Nephron progenitor cell (in vitro differentiated cells): Measurements from ENCODE around the gene PCNX2.

ENCODE experiments used
- DNase-seq: peaks from one replicate; pipeline ENCODE4 v3.0.0; 2021
- H3K27ac Mint-ChIP-seq: 2 replicates; pipeline ENCODE4 v1.8.0; 2021; ENCODE audit warnings: mild to moderate bottlenecking, moderate library complexity, mixed read lengths
- H3K27me3 Mint-ChIP-seq: 2 replicates; pipeline ENCODE4 v1.8.0; 2021; ENCODE audit warnings: mild to moderate bottlenecking, low read depth, mixed read lengths; ENCODE audit not compliant: poor library complexity
- H3K36me3 Mint-ChIP-seq: 2 replicates; pipeline ENCODE4 v1.8.0; 2021; ENCODE audit warnings: low read depth, mixed read lengths
- H3K4me1 Mint-ChIP-seq: 2 replicates; pipeline ENCODE4 v1.8.0; 2021; ENCODE audit warnings: mixed read lengths
- H3K4me3 Mint-ChIP-seq: 2 replicates; pipeline ENCODE4 v1.8.0; 2021; ENCODE audit warnings: mild to moderate bottlenecking, moderate library complexity, mixed read lengths
- H3K9me3 Mint-ChIP-seq: 2 replicates; pipeline ENCODE4 v1.8.0; 2021; ENCODE audit warnings: mild to moderate bottlenecking, moderate library complexity, mixed read lengths
- TF ChIP-seq, protein P1 (sequence below): fragments of 200-600 bp; sonication (generic); IDR thresholded peaks from 2 replicates; pipeline ENCODE4 v1.5.0; 2021; ENCODE audit warnings: antibody characterized with exemption

PCNX2 gene

DNA sequence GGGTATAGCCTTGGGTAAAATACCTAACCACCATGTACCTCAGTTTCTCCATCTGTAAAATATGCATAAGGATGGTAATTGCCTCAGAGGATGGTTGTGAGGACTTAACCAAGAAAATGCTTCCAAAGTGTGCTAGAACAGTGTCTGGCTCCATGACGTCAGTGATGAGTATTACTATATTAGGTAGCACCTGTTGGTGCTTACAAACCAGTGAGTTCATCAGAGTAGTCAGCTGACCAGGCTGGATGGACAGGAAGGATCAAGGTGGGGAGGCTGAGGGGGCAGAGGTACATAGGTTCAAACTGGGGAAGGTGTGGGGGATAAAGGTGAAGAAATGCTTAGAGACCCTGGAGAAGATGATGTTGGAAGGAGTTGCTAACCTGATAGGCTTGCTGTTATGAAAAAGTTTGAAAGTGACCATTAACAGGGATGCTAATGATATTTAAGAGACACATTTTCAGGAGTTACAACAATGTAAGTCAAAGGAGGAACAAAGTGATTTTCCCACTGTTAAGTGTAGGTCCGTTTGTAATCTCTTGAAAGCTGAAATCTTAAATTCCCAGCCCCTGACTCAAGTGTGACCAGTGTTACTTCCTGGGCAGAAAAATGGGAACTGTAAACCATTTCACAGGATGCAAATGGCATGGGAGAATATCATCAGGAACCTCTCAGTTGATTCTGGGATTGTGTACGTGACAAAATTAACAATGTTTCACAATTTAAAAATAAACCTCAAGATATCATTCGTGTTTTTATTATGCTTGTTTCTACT, 340.7 kb downstream of the PCNX2 start:
- TF ChIP-seq, protein P1, sequence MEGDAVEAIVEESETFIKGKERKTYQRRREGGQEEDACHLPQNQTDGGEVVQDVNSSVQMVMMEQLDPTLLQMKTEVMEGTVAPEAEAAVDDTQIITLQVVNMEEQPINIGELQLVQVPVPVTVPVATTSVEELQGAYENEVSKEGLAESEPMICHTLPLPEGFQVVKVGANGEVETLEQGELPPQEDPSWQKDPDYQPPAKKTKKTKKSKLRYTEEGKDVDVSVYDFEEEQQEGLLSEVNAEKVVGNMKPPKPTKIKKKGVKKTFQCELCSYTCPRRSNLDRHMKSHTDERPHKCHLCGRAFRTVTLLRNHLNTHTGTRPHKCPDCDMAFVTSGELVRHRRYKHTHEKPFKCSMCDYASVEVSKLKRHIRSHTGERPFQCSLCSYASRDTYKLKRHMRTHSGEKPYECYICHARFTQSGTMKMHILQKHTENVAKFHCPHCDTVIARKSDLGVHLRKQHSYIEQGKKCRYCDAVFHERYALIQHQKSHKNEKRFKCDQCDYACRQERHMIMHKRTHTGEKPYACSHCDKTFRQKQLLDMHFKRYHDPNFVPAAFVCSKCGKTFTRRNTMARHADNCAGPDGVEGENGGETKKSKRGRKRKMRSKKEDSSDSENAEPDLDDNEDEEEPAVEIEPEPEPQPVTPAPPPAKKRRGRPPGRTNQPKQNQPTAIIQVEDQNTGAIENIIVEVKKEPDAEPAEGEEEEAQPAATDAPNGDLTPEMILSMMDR = no peak
- Mint-ChIP-seq H3K4me3 (no peak overlapping the region), H3K27me3 (no peaks in the 10 kb centered on the region)

GRCh38 chr1:232952514-232953499, 342.7 kb downstream of the PCNX2 start:
- peak overlapping the region; percentile 97 for H3K4me3 Mint-ChIP-seq
- TF ChIP-seq, protein P1 = peak; percentile 61
- peaks cover 5% of the 10 kb centered on the region for H3K27me3 Mint-ChIP-seq
- H3K9me3 Mint-ChIP-seq = peaks cover 11% of the 10 kb centered on the region
- peaks cover 50% of the 10 kb centered on the region for H3K4me1 Mint-ChIP-seq
- peak; percentile 42 for DNase-seq
- H3K27ac Mint-ChIP-seq = peak overlapping the region; percentile 85
- peaks cover 33% of the 10 kb centered on the region for H3K36me3 Mint-ChIP-seq

More for the DNA sequence above, 340.7 kb downstream of the PCNX2 start:
- H3K36me3 Mint-ChIP-seq = peaks cover 53% of the 10 kb centered on the region
- DNase-seq = no peak
- peaks cover 38% of the 10 kb centered on the region for H3K4me1 Mint-ChIP-seq
- H3K27ac Mint-ChIP-seq = no peak overlapping the region
- H3K9me3 Mint-ChIP-seq = peaks cover 26% of the 10 kb centered on the region

- TF ChIP-seq, protein P1 = no peak
- Mint-ChIP-seq H3K4me1 (peaks cover 50% of the 10 kb centered on the region), H3K4me3 (peak overlapping the region; percentile 97), H3K9me3 (no peaks in the 10 kb centered on the region), H3K27ac (no peak overlapping the region), H3K27me3 (peaks cover 12% of the 10 kb centered on the region), H3K36me3 (peaks cover 21% of the 10 kb centered on the region)
- DNase-seq = no peak
Measured at GRCh38 chr1:232951605-232952004, 343.9 kb downstream of the PCNX2 start.

DNA sequence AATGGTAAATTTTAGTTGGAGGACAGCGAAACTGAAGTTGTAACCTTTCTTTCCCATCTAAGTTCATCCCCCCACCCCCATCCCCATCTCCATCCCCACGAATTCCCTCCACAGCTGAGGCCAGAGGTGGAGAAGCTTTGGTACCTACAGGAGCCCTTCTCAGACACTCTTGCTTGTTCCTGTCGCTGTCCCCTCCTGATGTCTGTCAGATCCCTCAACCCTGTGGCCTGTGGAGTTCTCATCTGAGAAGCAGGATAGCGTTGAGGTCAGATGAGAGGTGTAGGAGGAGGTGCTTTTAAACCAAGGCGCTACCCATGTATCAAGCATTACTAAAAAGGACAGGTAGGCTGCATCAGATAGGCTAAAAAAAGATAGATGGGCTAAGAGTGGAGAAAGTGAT, 344.3 kb downstream of the PCNX2 start:
- peaks cover 50% of the 10 kb centered on the region for H3K4me1 Mint-ChIP-seq
- H3K9me3 Mint-ChIP-seq = peaks cover under 1% of the 10 kb centered on the region
- TF ChIP-seq, protein P1 = no peak
- DNase-seq = peak; percentile 15
- H3K4me3 Mint-ChIP-seq = peak overlapping the region; percentile 97
- peaks cover 17% of the 10 kb centered on the region for H3K36me3 Mint-ChIP-seq
- H3K27ac Mint-ChIP-seq = peak overlapping the region; percentile 57
- peaks cover 12% of the 10 kb centered on the region for H3K27me3 Mint-ChIP-seq

GRCh38 chr1:232950197-232951176, 345.0 kb downstream of the PCNX2 start, which contains the start of gene NTPCR:
Gene NTPCR (plus strand): TSS chr1:232950611. CDS start chr1:232950711, 100 bp downstream.
- H3K4me1 Mint-ChIP-seq = peaks cover 50% of the 10 kb centered on the region
- H3K36me3 Mint-ChIP-seq = peaks cover 10% of the 10 kb centered on the region
- peaks cover 6% of the 10 kb centered on the region for H3K9me3 Mint-ChIP-seq
- H3K27me3 Mint-ChIP-seq = peaks cover 12% of the 10 kb centered on the region
- H3K27ac Mint-ChIP-seq = peak within 1 kb of the TSS; percentile 92
- TF ChIP-seq, protein P1 = no peak
- peak within 1 kb of the TSS; percentile 97 for H3K4me3 Mint-ChIP-seq
- peak; percentile 99 for DNase-seq
